CMK (cell line): ENCODE data around the gene CWH43.
"Not testable (repeated sequence)": the region's sequence is repeated elsewhere in the genome, so short reads cannot be mapped to it uniquely, and the experiment has no call there.

Source experiments
- DNase-seq: peaks from one replicate; pipeline ENCODE4 v3.0.0-alpha.2; 2010; ENCODE audit warnings: low read depth

The CWH43 gene

GRCh38 chr4:48985976-48986653, at the start of gene CWH43:
Gene CWH43, plus strand, starts transcription at chr4:48986275. Its CDS starts 155 bp downstream, at chr4:48986430.
- no peak for DNase-seq

- DNase-seq: no peak
Measured at GRCh38 chr4:48937033-48937432, 49.0 kb upstream of the CWH43 start.

GRCh38 chr4:48938831-48939230, 47.2 kb upstream of the CWH43 start:
- DNase-seq: no peak

- no peak for DNase-seq
Measured at GRCh38 chr4:48939785-48940184, 46.3 kb upstream of the CWH43 start.

- DNase-seq: no peak
Measured at GRCh38 chr4:48943387-48943786, 42.7 kb upstream of the CWH43 start.

GRCh38 chr4:48944252-48944651, 41.8 kb upstream of the CWH43 start:
- no peak for DNase-seq

- DNase-seq: peak; percentile 21
Measured at GRCh38 chr4:48944756-48945241, 41.3 kb upstream of the CWH43 start.

GRCh38 chr4:48945981-48946380, 40.1 kb upstream of the CWH43 start:
- DNase-seq: no peak

GRCh38 chr4:48947731-48948130, 38.3 kb upstream of the CWH43 start:
- no peak for DNase-seq

- no peak for DNase-seq
Measured at GRCh38 chr4:48949086-48949485, 37.0 kb upstream of the CWH43 start.

- DNase-seq: no peak
Measured at GRCh38 chr4:48949518-48950219, 36.4 kb upstream of the CWH43 start.

GRCh38 chr4:48954314-48954713, 31.8 kb upstream of the CWH43 start:
- no peak for DNase-seq

- not testable (repeated sequence) for DNase-seq
Measured at GRCh38 chr4:48957366-48957765, 28.7 kb upstream of the CWH43 start.

GRCh38 chr4:48958582-48958981, 27.5 kb upstream of the CWH43 start:
- no peak for DNase-seq

GRCh38 chr4:48960988-48961635, 25.0 kb upstream of the CWH43 start:
- no peak for DNase-seq

GRCh38 chr4:48962636-48963035, 23.4 kb upstream of the CWH43 start:
- no peak for DNase-seq

GRCh38 chr4:48963042-48963679, 22.9 kb upstream of the CWH43 start:
- DNase-seq: peak; percentile 55

GRCh38 chr4:48967101-48967500, 19.0 kb upstream of the CWH43 start:
- DNase-seq: no peak

- DNase-seq: no peak
Measured at GRCh38 chr4:48967631-48968030, 18.4 kb upstream of the CWH43 start.

GRCh38 chr4:48968814-48969213, 17.3 kb upstream of the CWH43 start:
- no peak for DNase-seq

- DNase-seq: no peak
Measured at GRCh38 chr4:48970471-48970921, 15.6 kb upstream of the CWH43 start.

- DNase-seq: no peak
Measured at GRCh38 chr4:48974979-48975640, 11.0 kb upstream of the CWH43 start.
